Erythroblast (primary cell): ENCODE measurements around the gene SCG3.

ENCODE experiments used
- GATA1 ChIP-seq: IDR thresholded peaks from 2 replicates; pipeline ENCODE4 v1.6.1; 2011; ENCODE audit warnings: low read depth, mild to moderate bottlenecking, control low read depth, low read length, moderate library complexity
- POLR2A ChIP-seq: IDR thresholded peaks from 2 replicates; pipeline ENCODE4 v1.6.1; 2011; ENCODE audit warnings: mild to moderate bottlenecking, low read length

DNA sequence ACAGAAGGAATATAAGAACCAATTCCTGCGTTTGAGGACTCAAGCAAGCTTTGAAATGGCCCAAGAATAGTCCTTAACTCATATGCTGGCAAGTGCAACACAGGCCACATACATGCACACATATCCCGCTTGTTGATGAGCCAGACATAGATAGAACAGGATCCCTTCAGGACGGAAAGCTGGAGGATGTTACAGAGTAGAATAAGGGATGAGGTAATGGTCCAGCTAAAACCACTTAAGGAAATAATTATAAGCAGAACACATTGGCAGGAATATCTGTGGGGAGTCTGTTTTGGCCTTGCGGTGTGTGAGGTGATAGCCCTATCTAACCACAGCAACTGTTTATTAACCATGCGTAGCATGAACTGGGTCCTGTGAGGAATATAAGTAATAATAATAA is 25.0 kb downstream of the SCG3 start:
- TF ChIP-seq POLR2A (peak; percentile 27), GATA1 (no peak)
